GM19023 (cell line): Measurements from ENCODE around the gene CPN1.
"Not testable (repeated sequence)": the region's sequence is repeated elsewhere in the genome, so short reads cannot be mapped to it uniquely, and the experiment has no call there.

ENCODE experiments used
- ATAC-seq: cut with Tn5 transposase; IDR thresholded peaks from one replicate; pipeline ENCODE4 v1.9.1; 2021; ENCODE audit warnings: mild to moderate bottlenecking, moderate library complexity; ENCODE audit not compliant: unreplicated experiment

CPN1 gene

GRCh38 chr10:100082276-100082675, 607 bp upstream of the CPN1 start:
- ATAC-seq, result not testable (repeated sequence)

- ATAC-seq, result no peak
Measured at GRCh38 chr10:100076750-100077149, 4.9 kb downstream of the CPN1 start.

- no peak for ATAC-seq
Measured at GRCh38 chr10:100075426-100076220, 6.0 kb downstream of the CPN1 start.

- ATAC-seq, result no peak
Measured at GRCh38 chr10:100072514-100072913, 9.2 kb downstream of the CPN1 start.

- ATAC-seq, result no peak
Measured at GRCh38 chr10:100071529-100071928, 10.1 kb downstream of the CPN1 start.

- ATAC-seq, result no peak
Measured at GRCh38 chr10:100067466-100067865, 14.2 kb downstream of the CPN1 start.

GRCh38 chr10:100065084-100065660, 16.5 kb downstream of the CPN1 start:
- no peak for ATAC-seq

GRCh38 chr10:100061401-100061800, 20.3 kb downstream of the CPN1 start:
- ATAC-seq, result no peak

GRCh38 chr10:100057948-100058347, 23.7 kb downstream of the CPN1 start:
- no peak for ATAC-seq

- no peak for ATAC-seq
Measured at GRCh38 chr10:100053686-100054460, 27.8 kb downstream of the CPN1 start.

GRCh38 chr10:100046021-100046486, 35.6 kb downstream of the CPN1 start:
- ATAC-seq, result peak; percentile 62

- ATAC-seq, result no peak
Measured at GRCh38 chr10:100045592-100045991, 36.1 kb downstream of the CPN1 start.

GRCh38 chr10:100043796-100044195, 37.9 kb downstream of the CPN1 start:
- no peak for ATAC-seq

GRCh38 chr10:100043344-100043743, 38.3 kb downstream of the CPN1 start:
- no peak for ATAC-seq

- ATAC-seq, result no peak
Measured at GRCh38 chr10:100041306-100042002, 40.2 kb downstream of the CPN1 start.

- no peak for ATAC-seq
Measured at GRCh38 chr10:100038561-100039071, 43.1 kb downstream of the CPN1 start.

GRCh38 chr10:100037758-100038315, 43.8 kb downstream of the CPN1 start:
- ATAC-seq, result no peak

GRCh38 chr10:100036850-100037249, 44.8 kb downstream of the CPN1 start:
- ATAC-seq, result no peak

GRCh38 chr10:100033766-100034418, 47.8 kb downstream of the CPN1 start:
- ATAC-seq, result no peak

GRCh38 chr10:100027416-100027815, 54.3 kb downstream of the CPN1 start:
- no peak for ATAC-seq
